Pulmonary artery endothelial cell (primary cell): ENCODE results near the gene NMT1. TPM values are rescaled to one million over a fixed set of nuclear protein-coding genes. Genes with fewer than 3 reads are reported as not detected.

Experiments used
- DNase-seq: peaks from one replicate; pipeline ENCODE4 v3.0.0-alpha.2; 2011; ENCODE audit warnings: low read depth, low spot score
- total RNA-seq: library from RNA; depleted of rRNA; stranded (reverse); fragments of >200 nt; gene quantifications from 2 replicates; pipeline ENCODE4 v1.2.3, GENCODE V29; 2014

Gene NMT1
- total RNA-seq, 1 donor from 2014 or later: 74.8 TPM

- no peak for DNase-seq
Measured at GRCh38 chr17:45104029-45104428, 42.9 kb downstream of the NMT1 start.

GRCh38 chr17:45104497-45104896 lies 43.4 kb downstream of the NMT1 start:
- DNase-seq: no peak

- no peak for DNase-seq
Measured at GRCh38 chr17:45104907-45105624, 43.9 kb downstream of the NMT1 start.

- DNase-seq: no peak
Measured at GRCh38 chr17:45106096-45106495, 45.0 kb downstream of the NMT1 start.

GRCh38 chr17:45106582-45106981 lies 45.5 kb downstream of the NMT1 start:
- DNase-seq: no peak

GRCh38 chr17:45107293-45108010 lies 46.3 kb downstream of the NMT1 start:
- no peak for DNase-seq

GRCh38 chr17:45108051-45108450 lies 46.9 kb downstream of the NMT1 start:
- no peak for DNase-seq

GRCh38 chr17:45108595-45109521 lies 47.7 kb downstream of the NMT1 start:
- DNase-seq: no peak

GRCh38 chr17:45110676-45111611 lies 49.8 kb downstream of the NMT1 start:
- DNase-seq: no peak

- DNase-seq: no peak
Measured at GRCh38 chr17:45111850-45112249, 50.7 kb downstream of the NMT1 start.

- DNase-seq: no peak
Measured at GRCh38 chr17:45112559-45113423, 51.7 kb downstream of the NMT1 start.

- no peak for DNase-seq
Measured at GRCh38 chr17:45113424-45113754, 52.3 kb downstream of the NMT1 start.

GRCh38 chr17:45114117-45114932 lies 53.2 kb downstream of the NMT1 start:
- no peak for DNase-seq

GRCh38 chr17:45115015-45115625 lies 54.0 kb downstream of the NMT1 start:
- DNase-seq: no peak

- DNase-seq: no peak
Measured at GRCh38 chr17:45115871-45116270, 54.8 kb downstream of the NMT1 start.

- no peak for DNase-seq
Measured at GRCh38 chr17:45116434-45117016, 55.4 kb downstream of the NMT1 start.

GRCh38 chr17:45117334-45117733 lies 56.2 kb downstream of the NMT1 start:
- DNase-seq: no peak
